Endodermal cell (in vitro differentiated cells): Measurements from ENCODE around the gene ATP1A1. TPM values are rescaled to one million over a fixed set of nuclear protein-coding genes. Genes with fewer than 3 reads are reported as not detected.
A peak's percentile ranks its signal among the peaks of the same experiment; 100 is the strongest.

Experiments
- DNase-seq: peaks from one replicate; pipeline ENCODE4 v3.0.0-alpha.2; 2017
- H3K27ac ChIP-seq: 2 replicates; pipeline ENCODE4 v1.5.1; 2013; ENCODE audit warnings: mild to moderate bottlenecking, low read depth, low read length, moderate library complexity
- H3K27me3 ChIP-seq: 2 replicates; pipeline ENCODE4 v1.6.1; 2013; ENCODE audit warnings: mild to moderate bottlenecking, low read length, moderate library complexity; ENCODE audit not compliant: insufficient read depth, control insufficient read depth, poor library complexity, severe bottlenecking
- H3K36me3 ChIP-seq: 2 replicates; pipeline ENCODE4 v1.7.0; 2013; ENCODE audit warnings: mild to moderate bottlenecking, low read length, moderate library complexity; ENCODE audit not compliant: control insufficient read depth, insufficient read depth
- H3K4me1 ChIP-seq: one replicate; pipeline ENCODE4 v1.7.0; 2013; ENCODE audit warnings: low read length; ENCODE audit not compliant: control insufficient read depth, insufficient read depth
- H3K4me3 ChIP-seq: 2 replicates; pipeline ENCODE4 v1.5.1; 2013; ENCODE audit warnings: mild to moderate bottlenecking, low read length, moderate library complexity
- H3K9ac ChIP-seq: 2 replicates; pipeline ENCODE4 v1.6.1; 2013; ENCODE audit warnings: mild to moderate bottlenecking, low read length, moderate library complexity; ENCODE audit not compliant: poor library complexity, severe bottlenecking; ENCODE audit errors: extremely low read depth
- H3K9me3 ChIP-seq: 2 replicates; pipeline ENCODE4 v1.6.1; 2013; ENCODE audit warnings: mild to moderate bottlenecking, low read length, moderate library complexity; ENCODE audit not compliant: control insufficient read depth
- H3K27ac Mint-ChIP-seq: 2 replicates; pipeline ENCODE4 v1.8.0; 2020; ENCODE audit warnings: mixed read lengths
- H3K27me3 Mint-ChIP-seq: 2 replicates; pipeline ENCODE4 v1.8.0; 2021; ENCODE audit warnings: mild to moderate bottlenecking, mixed read lengths; ENCODE audit not compliant: insufficient read depth
- H3K36me3 Mint-ChIP-seq: 2 replicates; pipeline ENCODE4 v1.8.0; 2020; ENCODE audit warnings: low read depth, mixed read lengths
- H3K4me1 Mint-ChIP-seq: 2 replicates; pipeline ENCODE4 v1.8.0; 2020; ENCODE audit warnings: mixed read lengths
- H3K4me3 Mint-ChIP-seq: 2 replicates; pipeline ENCODE4 v1.8.0; 2020; ENCODE audit warnings: mild to moderate bottlenecking, moderate library complexity, mixed read lengths
- H3K9me3 Mint-ChIP-seq: 2 replicates; pipeline ENCODE4 v1.8.0; 2020; ENCODE audit warnings: mild to moderate bottlenecking, mixed read lengths
- WGBS, 2 experiments: methylation state at CpG; one replicate each; pipeline versions ENCODE4 v1.1.5 to v1.1.7; 2013; ENCODE audit warnings: missing lambda C conversion rate in 2 of 2, mixed read lengths in 1 of 2; ENCODE audit not compliant: insufficient coverage in 1 of 2, insufficient read length in 1 of 2; 5-methylcytosine and 5-hydroxymethylcytosine counted together
- total RNA-seq, 2 donors: library from RNA; stranded (reverse); fragmentation: NEBNext Ultra II Directional in 1 of 2; extraction: Animal tissue kit (Norgen Biotek cat#: 25700) in 1 of 2; gene quantifications; 2 replicates in 1 of 2; 3 replicates in 1 of 2; pipeline ENCODE4 v1.2.1, GENCODE V29; 2021
- TF ChIP-seq, protein P1 (sequence below): fragments of 200-600 bp; sonication (generic); conservative IDR thresholded peaks from 2 replicates; pipeline ENCODE4 v1.5.0; 2021; ENCODE audit warnings: antibody characterized with exemption, mild to moderate bottlenecking

Gene ATP1A1
- total RNA-seq, 2 donors from 2014 or later = 359 to 398 TPM

DNA sequence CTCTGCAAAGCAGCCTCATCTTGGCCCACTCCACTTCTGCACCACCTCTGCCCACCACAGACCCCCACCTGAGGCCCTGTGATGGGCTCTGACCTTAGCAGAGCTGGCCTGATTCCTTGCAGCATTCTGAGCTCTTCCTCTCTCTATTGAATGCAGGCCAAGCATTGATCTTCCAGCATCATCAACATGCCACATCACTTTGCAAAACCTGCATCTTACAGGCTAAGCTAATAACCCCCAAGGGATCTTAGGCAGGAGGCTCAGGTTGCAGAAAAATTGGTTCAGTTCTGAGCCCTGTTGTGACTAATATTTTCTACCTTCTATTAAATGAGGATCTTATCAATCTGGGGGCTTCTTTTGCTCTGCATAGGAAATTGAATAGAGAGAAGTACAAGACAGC is 78.7 kb downstream of the ATP1A1 start:
- peaks cover 29% of the 10 kb centered on the region for H3K4me1 Mint-ChIP-seq
- DNase-seq = no peak
- Histone ChIP-seq H3K27ac (no peak overlapping the region), H3K9me3 (no peaks in the 10 kb centered on the region), H3K4me1 (peaks cover 32% of the 10 kb centered on the region), H3K36me3 (no peaks in the 10 kb centered on the region), H3K27me3 (no peaks in the 10 kb centered on the region), H3K4me3 (no peak overlapping the region), H3K9ac (no peak overlapping the region)
- H3K4me3 Mint-ChIP-seq = no peak overlapping the region
- TF ChIP-seq, protein P1, sequence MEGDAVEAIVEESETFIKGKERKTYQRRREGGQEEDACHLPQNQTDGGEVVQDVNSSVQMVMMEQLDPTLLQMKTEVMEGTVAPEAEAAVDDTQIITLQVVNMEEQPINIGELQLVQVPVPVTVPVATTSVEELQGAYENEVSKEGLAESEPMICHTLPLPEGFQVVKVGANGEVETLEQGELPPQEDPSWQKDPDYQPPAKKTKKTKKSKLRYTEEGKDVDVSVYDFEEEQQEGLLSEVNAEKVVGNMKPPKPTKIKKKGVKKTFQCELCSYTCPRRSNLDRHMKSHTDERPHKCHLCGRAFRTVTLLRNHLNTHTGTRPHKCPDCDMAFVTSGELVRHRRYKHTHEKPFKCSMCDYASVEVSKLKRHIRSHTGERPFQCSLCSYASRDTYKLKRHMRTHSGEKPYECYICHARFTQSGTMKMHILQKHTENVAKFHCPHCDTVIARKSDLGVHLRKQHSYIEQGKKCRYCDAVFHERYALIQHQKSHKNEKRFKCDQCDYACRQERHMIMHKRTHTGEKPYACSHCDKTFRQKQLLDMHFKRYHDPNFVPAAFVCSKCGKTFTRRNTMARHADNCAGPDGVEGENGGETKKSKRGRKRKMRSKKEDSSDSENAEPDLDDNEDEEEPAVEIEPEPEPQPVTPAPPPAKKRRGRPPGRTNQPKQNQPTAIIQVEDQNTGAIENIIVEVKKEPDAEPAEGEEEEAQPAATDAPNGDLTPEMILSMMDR = no peak
- no peaks in the 10 kb centered on the region for H3K27me3 Mint-ChIP-seq
- no peaks in the 10 kb centered on the region for H3K36me3 Mint-ChIP-seq
- H3K27ac Mint-ChIP-seq = no peak overlapping the region
- no peaks in the 10 kb centered on the region for H3K9me3 Mint-ChIP-seq

DNA sequence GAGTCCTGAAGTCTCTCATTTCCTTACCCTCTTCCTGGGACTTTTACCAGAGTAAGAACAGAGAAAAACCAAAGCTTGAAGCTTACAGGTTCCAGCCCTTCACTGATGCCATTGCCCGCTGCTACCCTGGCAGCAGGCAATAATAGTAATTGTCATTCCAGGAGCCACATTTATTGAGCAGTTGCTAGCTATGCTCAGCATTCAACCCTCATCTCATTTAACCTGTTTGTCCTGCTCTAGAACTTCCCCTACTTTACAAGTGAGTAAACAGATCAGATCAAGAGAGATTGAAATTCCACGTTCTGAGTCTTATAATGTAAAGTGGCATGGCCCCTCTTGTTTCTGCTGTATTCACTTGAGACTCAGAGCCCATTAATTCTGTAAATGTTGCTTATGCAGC is 80.4 kb downstream of the ATP1A1 start:
- Histone ChIP-seq H3K27ac (no peak overlapping the region), H3K9me3 (no peaks in the 10 kb centered on the region), H3K27me3 (no peaks in the 10 kb centered on the region), H3K4me1 (peaks cover 30% of the 10 kb centered on the region), H3K36me3 (no peaks in the 10 kb centered on the region), H3K9ac (no peak overlapping the region), H3K4me3 (peak overlapping the region; percentile 10)
- TF ChIP-seq, protein P1 = no peak
- WGBS, 2 experiments = 84 to 100% methylated on average over 2 of the region's 2 CpGs
- H3K27me3 Mint-ChIP-seq = no peaks in the 10 kb centered on the region
- no peaks in the 10 kb centered on the region for H3K36me3 Mint-ChIP-seq
- H3K4me1 Mint-ChIP-seq = peaks cover 31% of the 10 kb centered on the region
- peak overlapping the region; percentile 65 for H3K27ac Mint-ChIP-seq
- no peak for DNase-seq
- no peak overlapping the region for H3K4me3 Mint-ChIP-seq
- H3K9me3 Mint-ChIP-seq = no peaks in the 10 kb centered on the region

DNA sequence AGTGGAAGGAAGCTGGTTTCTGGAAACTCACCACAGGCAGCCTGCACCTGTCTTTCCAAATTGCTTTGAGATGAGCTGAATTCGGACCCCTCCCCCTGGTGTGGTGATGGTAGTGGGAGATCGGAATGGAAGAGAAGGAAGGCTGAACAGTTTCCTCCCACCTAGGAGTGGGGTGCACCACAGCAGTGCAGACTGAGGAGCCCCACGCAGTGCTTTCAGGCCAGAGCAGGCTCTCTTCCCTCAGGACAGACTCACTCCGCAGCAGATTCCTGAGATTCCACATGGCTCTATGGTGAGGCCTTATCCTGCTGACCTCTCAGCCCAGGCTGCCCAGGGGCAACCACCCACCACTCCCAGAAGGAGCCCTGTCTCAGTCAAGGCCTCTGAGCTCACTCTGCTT is 80.9 kb downstream of the ATP1A1 start:
- TF ChIP-seq, protein P1 = no peak
- no peaks in the 10 kb centered on the region for H3K27me3 ChIP-seq
- Mint-ChIP-seq H3K4me3 (no peak overlapping the region), H3K27ac (peak overlapping the region; percentile 65), H3K36me3 (no peaks in the 10 kb centered on the region), H3K9me3 (no peaks in the 10 kb centered on the region), H3K27me3 (no peaks in the 10 kb centered on the region), H3K4me1 (peaks cover 31% of the 10 kb centered on the region)
- no peak overlapping the region for H3K9ac ChIP-seq
- no peak overlapping the region for H3K4me3 ChIP-seq
- peak; percentile 74 for DNase-seq
- WGBS, 2 experiments = 67 to 82% methylated on average over 1 to 4 of the region's 4 CpGs
- H3K36me3 ChIP-seq = no peaks in the 10 kb centered on the region
- H3K27ac ChIP-seq = no peak overlapping the region
- peaks cover 29% of the 10 kb centered on the region for H3K4me1 ChIP-seq
- no peaks in the 10 kb centered on the region for H3K9me3 ChIP-seq

Other genes starting within 250 kb of the ATP1A1 start
- 1 to 10 TPM; 4.6 to 5.9 TPM for gene CD58, start 197.8 kb downstream of the ATP1A1 start, total RNA-seq